RPMI8226 (cell line): ENCODE measurements around the gene BRSK2.
"Not testable (repeated sequence)": the region's sequence is repeated elsewhere in the genome, so short reads cannot be mapped to it uniquely, and the experiment has no call there.

ENCODE experiments used
- DNase-seq: peaks from one replicate; pipeline ENCODE4 v3.0.0-alpha.2; 2015

Gene BRSK2

GRCh38 chr11:1354125-1354938 is 35.4 kb upstream of the BRSK2 start:
- DNase-seq, result no peak

- DNase-seq, result no peak
Measured at GRCh38 chr11:1356007-1356435, 33.7 kb upstream of the BRSK2 start.

GRCh38 chr11:1356478-1356960 is 33.2 kb upstream of the BRSK2 start:
- DNase-seq, result no peak

- no peak for DNase-seq
Measured at GRCh38 chr11:1358286-1358685, 31.4 kb upstream of the BRSK2 start.

- DNase-seq, result not testable (repeated sequence)
Measured at GRCh38 chr11:1358931-1359330, 30.8 kb upstream of the BRSK2 start.

GRCh38 chr11:1359556-1359955 is 30.2 kb upstream of the BRSK2 start:
- DNase-seq, result no peak

- DNase-seq, result no peak
Measured at GRCh38 chr11:1360181-1360834, 29.4 kb upstream of the BRSK2 start.

GRCh38 chr11:1360835-1361357 is 28.8 kb upstream of the BRSK2 start:
- DNase-seq, result no peak

- no peak for DNase-seq
Measured at GRCh38 chr11:1361882-1362281, 27.9 kb upstream of the BRSK2 start.

GRCh38 chr11:1367721-1368120 is 22.0 kb upstream of the BRSK2 start:
- no peak for DNase-seq

GRCh38 chr11:1368216-1368615 is 21.5 kb upstream of the BRSK2 start:
- no peak for DNase-seq

GRCh38 chr11:1368966-1369365 is 20.8 kb upstream of the BRSK2 start:
- DNase-seq, result no peak

GRCh38 chr11:1369371-1370005 is 20.2 kb upstream of the BRSK2 start:
- no peak for DNase-seq

- no peak for DNase-seq
Measured at GRCh38 chr11:1370186-1371025, 19.3 kb upstream of the BRSK2 start.

GRCh38 chr11:1371026-1371325 is 18.8 kb upstream of the BRSK2 start:
- DNase-seq, result no peak

- DNase-seq, result no peak
Measured at GRCh38 chr11:1371377-1371776, 18.4 kb upstream of the BRSK2 start.

- no peak for DNase-seq
Measured at GRCh38 chr11:1371836-1372465, 17.8 kb upstream of the BRSK2 start.

GRCh38 chr11:1372660-1373059 is 17.1 kb upstream of the BRSK2 start:
- DNase-seq, result no peak

GRCh38 chr11:1373536-1374214 is 16.1 kb upstream of the BRSK2 start:
- DNase-seq, result no peak

GRCh38 chr11:1375161-1375954 is 14.4 kb upstream of the BRSK2 start:
- DNase-seq, result no peak

- no peak for DNase-seq
Measured at GRCh38 chr11:1375955-1376258, 13.8 kb upstream of the BRSK2 start.
